Left hindlimb (tissue), 1 donor: ENCODE data around the gene ITGB6.
"Not testable (repeated sequence)": the region's sequence is repeated elsewhere in the genome, so short reads cannot be mapped to it uniquely, and the experiment has no call there.

ENCODE experiments used
- DNase-seq: peaks from one replicate; pipeline ENCODE4 v3.0.0-alpha.2; 2018

The ITGB6 gene

DNA sequence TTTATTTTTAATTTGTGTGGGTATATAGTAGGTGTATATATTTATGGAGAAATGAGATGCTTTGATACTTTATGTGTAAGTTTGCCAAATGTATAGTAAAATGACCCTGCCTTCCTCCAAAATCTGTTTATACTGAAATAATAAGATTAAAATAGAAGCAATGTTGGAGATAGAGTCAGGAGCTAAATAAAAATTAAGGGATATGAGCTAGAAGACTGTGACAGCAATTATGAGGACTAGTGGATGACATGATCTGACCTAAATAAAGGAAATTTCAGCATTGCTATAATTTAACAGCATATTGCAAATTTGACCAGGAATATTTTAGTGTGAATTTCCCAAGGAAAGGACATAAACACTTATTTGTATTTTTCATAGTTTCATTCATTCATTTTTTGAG is 60.7 kb downstream of the ITGB6 start:
- no peak for DNase-seq

DNA sequence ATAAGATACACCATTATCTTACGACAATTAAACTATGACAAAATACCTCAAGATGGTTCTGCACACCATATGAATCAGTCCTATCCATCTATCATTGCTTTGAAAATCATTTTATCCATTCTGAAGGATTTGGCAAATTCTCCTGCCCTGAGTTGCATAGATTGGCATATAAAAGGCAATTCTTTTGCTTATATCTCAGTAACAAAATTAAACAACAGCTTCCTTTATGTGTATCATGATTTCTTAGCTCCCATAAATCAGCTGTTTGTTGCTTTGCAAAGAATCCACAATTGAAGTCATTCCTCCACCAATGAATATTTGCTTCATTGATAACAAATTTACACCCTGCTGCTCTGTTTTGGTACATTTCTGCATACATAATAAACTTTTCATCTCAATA is 61.7 kb downstream of the ITGB6 start:
- no peak for DNase-seq

DNA sequence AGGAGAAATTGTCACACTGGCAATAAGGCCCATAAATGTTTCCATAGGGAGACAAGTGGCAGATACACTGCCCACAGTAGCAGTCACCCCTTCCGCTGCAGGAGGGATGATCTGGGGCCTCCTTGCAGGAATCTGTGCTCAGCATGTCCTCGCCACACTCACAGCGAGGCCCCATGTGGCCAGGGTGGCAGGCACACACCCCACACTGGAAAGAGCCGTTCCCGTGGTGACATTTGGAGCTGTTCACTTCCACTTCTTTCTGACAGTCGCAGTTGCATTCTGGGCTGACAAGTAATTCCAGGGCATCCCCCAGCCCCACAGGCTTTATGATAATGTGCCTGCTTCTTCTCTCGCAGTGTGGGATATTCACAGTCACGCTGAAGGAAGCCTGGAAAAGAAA is 62.6 kb downstream of the ITGB6 start:
- DNase-seq, result no peak

DNA sequence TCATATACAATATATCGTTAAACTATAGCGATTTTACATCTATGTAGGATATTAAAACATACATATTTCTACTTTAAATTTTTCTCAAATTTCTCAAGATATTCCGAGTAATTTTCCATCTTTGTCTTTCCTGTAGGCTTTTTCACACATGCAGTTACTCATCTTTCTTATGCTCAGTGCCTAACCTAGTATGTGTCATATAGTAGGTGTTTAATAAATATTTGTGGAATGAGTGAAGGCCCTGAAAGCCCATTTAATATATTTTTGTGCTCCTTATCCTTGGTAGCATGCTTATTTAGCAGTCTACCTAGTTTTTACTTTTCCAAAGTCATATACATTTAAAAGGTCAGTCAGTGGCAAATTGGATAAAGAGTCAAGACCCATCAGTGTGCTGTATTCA is 67.3 kb downstream of the ITGB6 start:
- DNase-seq, result no peak

DNA sequence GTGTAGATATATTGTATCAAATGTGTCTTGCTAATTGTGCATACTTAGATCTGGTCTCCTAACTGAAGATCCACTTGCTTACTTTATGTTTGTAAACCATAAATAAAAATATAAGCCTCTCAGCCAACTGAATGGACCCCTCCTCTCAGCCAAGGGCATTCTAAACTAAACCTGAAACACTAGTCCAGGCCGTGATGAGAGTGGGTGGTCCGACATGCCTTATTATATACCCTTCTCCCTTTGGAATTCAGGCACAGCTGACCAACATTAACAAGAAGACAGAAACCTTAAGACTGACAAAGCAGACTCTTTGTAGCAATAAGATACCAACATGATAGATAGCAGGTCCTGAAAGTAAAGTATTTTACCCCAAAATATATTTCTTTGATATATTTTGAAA is 73.3 kb downstream of the ITGB6 start:
- no peak for DNase-seq

DNA sequence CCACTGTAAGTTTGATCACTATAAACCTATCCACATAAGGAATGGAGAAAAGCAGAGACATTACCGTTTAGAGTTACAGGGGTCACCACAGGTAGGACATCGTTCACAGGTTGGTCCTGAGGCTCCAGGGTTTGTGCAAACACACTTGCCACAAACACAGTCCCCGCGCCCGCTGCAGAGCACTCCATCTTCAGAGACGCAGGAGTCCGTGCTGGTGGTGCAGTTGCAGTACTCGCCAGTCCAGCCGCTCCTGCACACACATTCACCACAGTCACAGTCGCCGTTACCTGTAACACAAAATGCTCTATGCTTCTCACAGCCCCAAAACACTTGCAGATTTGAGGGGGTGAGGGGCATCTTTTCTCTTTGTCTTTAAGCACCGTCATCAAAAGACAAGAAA is 73.8 kb downstream of the ITGB6 start:
- no peak for DNase-seq

DNA sequence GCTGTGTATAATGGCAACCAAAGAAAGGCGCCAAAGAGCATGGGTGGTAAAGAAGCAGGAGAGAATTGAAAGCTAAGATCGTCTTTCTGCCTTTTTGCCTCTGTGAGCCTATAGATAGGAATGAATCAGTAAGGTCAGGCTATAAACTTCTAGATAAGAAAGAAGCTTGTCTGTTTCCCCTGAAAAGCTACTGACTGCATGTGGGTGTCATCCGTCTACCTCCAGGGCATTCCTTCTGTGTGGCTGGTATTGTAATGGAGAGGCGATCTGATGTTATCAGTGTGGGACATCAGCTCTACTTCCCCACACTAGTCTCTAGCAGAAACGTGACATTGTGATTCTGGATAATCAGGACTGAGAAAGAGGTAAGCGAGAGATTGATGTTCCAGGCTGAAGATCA is 74.2 kb downstream of the ITGB6 start:
- no peak for DNase-seq

DNA sequence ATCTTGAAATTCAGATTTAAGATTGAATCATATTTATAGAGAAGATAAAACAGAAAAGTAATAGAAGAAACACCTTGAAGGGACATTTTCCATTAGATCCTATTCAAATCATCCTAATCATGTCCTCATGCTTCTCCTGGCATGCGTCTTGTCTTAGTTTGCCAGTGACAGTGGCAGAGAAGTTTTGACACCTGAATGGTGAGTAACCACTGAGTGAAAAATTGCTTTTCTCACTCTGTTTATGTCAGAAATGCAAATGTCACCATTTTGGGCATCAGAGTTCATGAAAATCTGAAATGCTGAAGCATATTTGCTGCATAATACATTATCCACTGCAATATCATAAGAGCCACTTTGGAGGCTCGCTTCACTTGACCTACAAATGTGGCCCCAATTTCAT is 74.7 kb downstream of the ITGB6 start:
- no peak for DNase-seq

DNA sequence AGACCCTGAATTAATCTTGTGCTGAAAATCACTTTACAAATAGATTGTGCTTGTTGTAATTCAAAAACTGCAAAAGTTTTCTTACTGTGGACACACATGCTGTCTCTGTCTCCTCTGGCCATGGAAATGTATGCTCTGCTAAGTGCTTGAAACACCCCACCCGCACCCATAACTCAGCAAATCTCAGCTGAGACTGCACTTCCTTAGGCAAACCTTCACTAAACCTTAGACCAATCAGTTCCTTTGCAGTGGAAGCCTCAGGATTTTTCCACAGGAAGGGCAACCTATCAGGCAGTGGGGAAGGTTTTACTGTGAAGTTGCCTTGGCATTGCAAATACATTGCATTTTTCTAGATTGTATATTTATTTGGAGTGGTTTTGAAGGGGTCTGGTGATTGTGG is 75.5 kb downstream of the ITGB6 start:
- DNase-seq, result no peak

DNA sequence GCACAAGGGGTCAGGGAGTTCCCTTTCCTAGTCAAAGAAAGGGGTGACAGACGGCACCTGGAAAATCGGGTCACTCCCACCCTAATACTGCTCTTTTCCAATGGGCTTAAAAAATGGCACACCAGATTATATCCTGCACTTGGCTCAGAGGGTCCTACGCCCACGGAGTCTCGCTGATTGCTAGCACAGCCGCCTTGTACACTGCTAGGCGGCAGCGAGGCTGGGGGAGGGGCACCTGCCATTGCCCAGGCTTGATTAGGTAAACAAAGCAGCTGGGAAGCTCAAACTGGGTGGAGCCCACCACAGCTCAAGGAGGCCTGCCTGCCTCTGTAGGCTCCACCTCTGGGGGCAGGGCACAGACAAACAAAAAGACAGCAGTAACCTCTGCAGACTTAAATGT is 85.4 kb downstream of the ITGB6 start:
- not testable (repeated sequence) for DNase-seq

DNA sequence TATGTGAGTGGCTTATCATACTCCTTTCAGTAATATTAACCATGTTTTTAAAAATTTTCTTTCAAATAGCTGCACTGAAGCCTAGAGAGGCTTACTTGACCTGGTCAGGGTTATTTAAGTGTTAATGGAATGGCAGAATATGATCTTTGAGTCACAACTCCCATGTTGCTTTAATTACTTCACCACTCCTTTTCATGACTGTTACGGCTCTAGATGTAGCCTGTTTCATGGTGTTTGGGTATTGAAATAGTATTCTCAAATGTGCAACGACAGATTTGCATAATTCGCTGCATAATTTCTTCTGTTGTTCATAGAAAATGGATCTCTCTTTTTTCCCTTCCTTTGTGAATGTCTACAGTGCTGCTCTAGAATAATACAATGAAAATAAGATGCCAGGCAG is 86.1 kb downstream of the ITGB6 start:
- no peak for DNase-seq

DNA sequence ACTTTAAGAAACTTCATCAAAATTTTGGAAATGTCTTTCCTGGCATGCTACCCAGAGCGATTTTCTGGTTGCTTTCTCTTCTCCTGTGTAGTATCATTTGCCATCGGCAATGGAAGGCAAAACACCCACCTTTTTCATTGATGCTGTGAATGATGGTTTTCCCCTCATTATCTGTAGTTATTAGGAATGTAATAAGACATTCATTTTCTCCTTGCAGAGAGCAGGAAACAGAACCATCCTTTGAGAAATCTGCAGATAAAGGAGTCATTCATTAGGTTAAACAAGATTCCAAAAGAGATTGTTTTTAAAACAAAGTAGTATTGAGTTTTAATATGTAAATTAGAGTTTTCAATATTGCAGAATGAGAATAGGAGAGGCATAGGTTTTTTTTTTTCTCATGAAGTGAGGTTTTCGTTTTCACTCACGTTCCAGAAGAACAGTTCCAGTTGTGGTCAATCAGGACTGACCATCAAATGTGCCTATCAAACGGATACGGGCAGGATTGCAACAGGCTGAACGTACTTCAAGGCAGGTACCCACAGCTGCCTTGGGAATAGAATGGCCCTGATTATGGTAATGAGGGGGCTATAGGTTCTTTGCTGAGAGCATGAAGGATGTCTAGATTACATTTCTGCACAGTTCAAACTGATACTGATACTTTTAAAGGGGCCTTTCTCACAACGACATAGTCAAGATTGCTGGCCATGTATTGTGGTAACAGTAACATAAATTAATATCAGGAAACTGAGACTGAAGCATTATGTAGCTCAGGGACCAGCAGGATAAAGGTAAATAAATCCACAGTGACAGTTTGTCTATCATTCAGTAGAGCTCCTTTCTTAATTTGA is 87.9 kb downstream of the ITGB6 start:
- DNase-seq, result no peak

DNA sequence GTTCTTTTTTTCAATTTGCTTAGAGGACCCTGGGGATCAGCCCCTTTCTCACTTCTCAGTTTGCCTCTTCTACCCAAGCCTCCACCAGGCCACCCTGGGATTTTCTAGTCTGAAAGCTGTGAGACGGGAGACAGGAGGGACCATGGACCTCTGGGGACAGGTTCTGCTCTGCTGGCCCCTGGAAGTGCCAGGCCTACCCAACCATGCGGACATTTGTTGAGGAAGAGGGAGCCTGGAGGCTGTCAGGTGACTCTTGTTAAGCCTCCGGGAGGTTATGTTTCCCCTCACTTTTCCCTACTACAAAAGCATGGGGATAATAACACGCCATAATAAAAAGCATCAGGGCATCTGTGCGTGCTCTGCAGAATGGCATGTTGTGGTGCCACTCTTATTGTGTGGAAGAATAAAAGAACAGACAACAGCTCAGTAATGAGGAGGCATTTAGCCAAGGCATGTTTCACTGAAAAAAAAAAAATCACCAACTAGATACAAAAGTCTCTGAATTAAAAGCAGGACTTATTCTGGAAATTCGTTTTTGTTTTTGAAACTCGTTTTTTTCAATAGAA is 89.3 kb downstream of the ITGB6 start:
- DNase-seq, result no peak

DNA sequence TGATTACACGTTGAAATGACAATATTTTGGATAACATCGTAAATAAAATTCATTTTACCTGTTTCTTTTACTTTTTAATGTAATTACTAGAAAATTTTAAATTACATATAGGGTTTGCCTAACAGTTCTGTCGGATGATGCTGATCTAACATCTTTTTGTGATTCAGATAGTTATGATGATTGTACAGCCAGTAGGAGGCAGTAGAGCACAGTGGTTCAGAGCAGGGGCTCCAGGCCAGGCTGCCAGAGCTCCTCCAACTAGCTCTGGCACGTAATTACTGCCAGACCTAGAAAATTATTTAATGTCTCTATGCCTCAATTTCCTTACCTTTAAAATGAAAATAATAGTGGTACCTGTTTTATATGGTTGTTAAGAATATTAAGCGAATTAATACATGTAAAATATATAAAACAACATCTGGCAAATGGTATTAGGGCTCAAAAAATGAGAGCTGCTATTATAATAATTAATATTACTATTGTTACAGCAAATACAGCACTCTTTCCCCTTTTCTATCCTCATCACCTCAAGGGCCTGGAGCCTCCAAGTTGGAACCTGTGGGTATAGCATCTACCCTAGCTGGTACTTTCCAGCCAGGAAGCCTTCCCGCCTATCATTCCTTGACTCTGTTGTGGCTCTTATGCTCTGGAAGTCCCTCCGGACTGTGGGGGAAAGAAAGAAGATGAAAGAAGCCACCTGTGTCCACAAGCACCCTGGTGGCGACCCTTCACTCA is 90.0 kb downstream of the ITGB6 start:
- peak; percentile 69 for DNase-seq

DNA sequence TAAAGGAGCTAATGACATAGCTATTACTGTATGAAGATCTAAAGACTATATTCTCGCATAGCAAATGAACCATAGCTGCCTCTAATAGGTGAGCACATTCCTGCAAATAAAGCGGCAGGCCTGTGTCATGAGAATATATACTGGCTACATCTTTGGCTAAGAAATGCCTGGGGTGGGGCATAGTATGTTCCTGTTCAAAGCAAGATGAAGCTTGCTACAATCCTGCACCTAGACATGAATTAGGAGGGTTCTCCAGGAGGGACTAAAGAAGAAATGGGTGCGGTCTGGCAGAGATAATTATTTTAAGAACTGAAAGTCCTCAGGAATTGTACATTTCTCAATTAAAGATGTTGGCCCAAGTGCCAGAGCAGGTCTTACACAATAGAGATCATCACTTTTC is 90.8 kb downstream of the ITGB6 start:
- no peak for DNase-seq

DNA sequence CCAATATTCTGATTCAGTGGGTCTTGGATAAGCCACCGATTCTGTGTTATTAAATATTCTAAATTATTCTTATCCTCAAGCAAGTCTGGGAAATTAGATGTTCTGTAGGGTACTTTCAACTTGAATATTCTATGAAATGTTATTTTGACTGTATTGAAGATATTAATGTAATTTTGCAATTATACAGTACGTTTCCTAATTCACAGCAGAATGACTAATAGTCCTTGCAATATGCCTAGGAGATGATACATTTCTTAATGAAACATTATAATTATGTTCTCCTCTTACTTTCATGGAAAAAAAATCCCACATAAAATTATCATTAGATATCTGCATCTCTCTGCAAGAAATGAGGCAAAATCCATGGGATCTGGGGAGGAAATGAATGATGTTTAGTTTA is 91.4 kb downstream of the ITGB6 start:
- no peak for DNase-seq

DNA sequence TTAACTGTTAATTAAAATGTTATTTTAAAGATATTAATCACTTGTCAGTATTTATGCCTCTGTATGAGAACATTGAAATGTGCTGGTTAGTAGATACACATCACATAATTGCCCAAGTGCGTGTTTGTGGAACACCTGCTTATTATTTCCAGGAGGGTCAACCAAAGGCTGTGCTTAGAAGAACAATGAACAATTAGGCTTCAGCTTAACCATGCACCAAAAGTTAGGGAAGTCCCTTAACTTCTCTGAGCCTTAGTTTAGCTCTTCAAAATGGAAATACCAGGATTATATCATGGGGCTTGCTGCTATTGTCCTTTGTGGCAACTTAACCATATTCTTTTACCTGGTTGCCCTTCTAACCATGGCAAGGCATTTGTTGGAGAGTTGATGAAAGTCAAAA is 94.7 kb downstream of the ITGB6 start:
- DNase-seq, result no peak

DNA sequence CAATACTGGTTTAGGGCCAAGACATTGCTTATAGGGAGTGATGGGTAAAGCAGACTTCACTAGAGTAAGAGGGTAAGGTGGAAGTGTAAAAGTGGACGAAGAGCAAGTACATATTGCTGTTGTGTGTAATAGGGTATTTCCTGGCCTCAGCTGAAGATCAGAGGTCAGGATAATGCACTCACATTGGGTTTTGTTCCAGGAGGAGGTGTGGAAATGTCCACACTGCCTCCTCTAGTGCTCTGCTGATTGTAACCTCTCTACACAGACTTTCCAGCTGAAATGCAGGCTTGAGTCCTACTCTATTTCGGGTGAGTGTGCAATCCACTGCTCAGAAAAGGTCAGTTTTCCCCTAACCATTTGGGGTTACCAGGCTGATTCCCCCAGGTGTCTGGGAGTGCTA is 96.0 kb downstream of the ITGB6 start:
- no peak for DNase-seq

DNA sequence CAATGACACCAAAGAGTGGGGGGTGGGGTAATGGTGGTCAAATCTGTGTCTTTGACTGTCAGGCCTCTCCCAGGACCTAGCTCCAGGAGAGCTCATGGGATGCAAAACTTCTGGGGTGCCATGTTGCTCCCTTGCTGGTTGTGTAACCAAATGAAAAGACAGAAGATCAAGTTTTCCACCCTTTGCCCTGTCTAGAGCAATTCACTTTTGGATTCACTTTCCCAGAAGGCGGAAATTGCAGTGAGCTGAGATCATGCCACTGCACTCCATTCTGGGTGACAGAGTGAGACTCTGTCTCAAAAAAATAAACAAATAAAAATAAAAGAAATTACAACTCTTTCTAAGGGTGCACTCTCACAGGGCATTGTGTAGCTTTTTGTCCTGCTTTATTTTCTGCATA is 102.7 kb downstream of the ITGB6 start:
- DNase-seq, result no peak

DNA sequence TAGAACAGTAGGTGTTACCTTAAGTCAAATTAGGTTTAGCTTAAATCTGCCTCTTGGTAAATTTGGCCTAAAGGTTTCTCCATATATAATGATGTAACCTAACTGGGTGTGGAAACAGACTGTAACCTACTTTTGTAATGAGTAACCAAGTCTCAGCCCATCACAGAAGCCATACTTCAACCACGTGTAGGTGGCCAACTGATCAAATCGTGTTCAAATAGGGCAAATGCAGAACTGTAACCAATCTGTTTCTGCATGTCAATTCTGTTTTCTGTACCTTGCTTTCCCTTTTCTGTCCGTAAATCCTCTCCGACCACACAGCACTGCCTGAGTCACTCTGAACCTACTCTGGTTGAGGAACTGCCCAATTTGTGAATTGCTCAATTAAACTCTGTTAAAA is 103.7 kb downstream of the ITGB6 start:
- DNase-seq, result no peak

DNA sequence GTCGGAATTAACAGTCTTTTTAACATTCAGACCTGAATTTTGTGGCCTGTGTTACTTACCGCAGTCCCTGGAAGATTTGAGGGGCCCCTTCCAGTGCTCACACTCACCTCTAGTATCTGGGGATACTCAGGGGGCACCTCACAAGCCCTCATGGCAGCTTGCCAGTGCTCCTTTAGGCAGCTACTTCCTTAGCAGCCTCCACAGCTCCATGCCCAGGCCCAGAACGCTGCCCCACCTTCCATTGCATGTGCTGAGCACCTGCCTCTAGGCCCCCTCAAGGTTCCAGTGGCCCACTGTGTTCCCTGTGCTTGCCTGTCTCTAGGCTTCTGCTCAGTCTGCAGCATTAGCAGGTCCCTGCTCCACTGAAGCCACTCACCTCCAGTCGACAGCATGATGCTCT is 107.6 kb downstream of the ITGB6 start:
- DNase-seq, result no peak

DNA sequence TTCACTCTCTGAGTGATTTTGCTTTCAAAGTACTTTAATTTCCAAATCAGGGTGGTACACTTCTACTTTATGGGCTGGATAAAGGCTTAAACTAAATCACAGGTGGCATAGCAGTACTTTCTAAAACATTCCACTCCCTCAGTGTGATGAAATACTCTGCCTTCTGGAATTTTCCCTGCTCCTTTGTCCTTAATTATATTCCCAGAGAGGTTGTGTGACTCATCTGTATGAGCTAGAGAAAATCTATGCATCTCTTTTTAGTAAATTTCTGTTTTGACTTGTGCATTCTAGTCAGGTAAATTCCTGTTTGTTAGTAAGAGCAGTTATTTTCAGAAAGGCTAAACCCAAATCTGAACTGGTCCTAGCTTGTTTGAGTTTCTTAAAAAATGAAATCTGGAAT is 108.7 kb downstream of the ITGB6 start:
- DNase-seq, result no peak

DNA sequence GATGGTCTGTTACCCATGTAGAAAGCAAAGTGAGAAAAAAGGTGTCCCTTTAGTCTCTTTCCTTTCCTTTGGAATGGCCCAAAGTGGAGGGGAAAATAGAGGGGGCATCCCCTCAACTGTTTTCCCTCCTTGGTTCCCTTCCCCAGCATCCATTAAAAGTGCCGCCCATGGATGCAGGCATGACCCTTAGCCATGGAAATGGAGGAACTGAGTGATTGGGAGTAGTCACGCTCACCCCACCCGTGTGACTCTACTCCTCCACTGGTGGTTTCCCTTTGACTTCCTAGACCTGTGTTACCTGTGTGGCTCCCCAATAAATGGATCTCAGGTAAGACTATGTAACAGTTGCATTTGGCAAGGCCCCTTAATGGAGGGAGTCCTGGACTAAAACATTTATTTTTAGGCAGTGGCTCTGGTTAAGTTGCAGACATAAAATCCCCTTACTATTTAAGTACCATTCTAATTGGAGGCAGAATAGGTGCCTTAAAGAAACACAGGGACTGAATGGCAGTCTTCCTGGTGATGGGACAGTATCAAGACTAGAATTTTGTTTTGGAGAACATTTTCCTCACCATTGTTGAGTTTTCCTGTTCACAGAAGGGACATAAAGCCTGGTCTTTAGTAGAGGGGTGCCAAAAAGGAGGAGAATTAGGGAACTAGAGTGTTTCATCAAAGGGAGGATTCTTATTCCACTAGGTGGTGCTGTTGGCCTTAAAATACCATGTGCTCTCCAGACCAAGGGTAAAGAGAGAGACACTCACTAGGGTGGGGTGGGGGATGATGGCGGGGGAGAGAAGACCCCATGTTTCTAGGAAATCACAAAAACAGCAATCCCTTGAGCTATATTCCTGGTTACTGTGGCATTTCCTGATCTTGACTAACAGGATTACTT is 112.0 kb downstream of the ITGB6 start:
- DNase-seq, result no peak
